GM10266 (cell line): ENCODE results near the gene ZNF280D.

ENCODE experiments used
- DNase-seq: peaks from one replicate; pipeline ENCODE4 v3.0.0; 2012; ENCODE audit errors: extremely low spot score
- TF ChIP-seq, protein P1 (sequence below): IDR thresholded peaks from 2 replicates; pipeline ENCODE4 v1.5.1; 2012; ENCODE audit warnings: mild to moderate bottlenecking, low read depth; ENCODE audit not compliant: control insufficient read depth, insufficient read depth; ENCODE audit errors: missing control alignments

ZNF280D gene

GRCh38 chr15:56587686-56588085 lies 145.6 kb downstream of the ZNF280D start:
- DNase-seq: no peak
- TF ChIP-seq, protein P1, sequence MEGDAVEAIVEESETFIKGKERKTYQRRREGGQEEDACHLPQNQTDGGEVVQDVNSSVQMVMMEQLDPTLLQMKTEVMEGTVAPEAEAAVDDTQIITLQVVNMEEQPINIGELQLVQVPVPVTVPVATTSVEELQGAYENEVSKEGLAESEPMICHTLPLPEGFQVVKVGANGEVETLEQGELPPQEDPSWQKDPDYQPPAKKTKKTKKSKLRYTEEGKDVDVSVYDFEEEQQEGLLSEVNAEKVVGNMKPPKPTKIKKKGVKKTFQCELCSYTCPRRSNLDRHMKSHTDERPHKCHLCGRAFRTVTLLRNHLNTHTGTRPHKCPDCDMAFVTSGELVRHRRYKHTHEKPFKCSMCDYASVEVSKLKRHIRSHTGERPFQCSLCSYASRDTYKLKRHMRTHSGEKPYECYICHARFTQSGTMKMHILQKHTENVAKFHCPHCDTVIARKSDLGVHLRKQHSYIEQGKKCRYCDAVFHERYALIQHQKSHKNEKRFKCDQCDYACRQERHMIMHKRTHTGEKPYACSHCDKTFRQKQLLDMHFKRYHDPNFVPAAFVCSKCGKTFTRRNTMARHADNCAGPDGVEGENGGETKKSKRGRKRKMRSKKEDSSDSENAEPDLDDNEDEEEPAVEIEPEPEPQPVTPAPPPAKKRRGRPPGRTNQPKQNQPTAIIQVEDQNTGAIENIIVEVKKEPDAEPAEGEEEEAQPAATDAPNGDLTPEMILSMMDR: no peak

DNA sequence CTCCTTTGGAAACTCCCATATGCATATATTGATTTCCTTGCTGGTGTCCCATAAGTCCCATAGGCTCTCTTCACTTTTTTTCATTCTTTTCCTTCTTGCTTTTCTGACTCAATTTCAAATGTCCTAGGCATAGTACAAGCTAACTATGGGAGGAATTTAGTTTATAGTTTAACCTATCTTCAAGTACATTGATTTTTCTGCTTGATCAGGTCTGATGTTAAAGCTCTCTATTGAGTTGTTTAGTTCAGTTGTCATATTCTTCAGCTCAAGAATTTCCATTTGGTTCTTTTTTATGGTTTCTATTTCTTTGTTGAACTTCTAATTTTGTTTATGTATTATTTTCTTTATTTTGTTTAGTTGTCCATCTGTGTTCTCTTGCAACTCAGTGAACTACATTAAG lies 147.1 kb downstream of the ZNF280D start:
- TF ChIP-seq, protein P1: no peak
- no peak for DNase-seq

DNA sequence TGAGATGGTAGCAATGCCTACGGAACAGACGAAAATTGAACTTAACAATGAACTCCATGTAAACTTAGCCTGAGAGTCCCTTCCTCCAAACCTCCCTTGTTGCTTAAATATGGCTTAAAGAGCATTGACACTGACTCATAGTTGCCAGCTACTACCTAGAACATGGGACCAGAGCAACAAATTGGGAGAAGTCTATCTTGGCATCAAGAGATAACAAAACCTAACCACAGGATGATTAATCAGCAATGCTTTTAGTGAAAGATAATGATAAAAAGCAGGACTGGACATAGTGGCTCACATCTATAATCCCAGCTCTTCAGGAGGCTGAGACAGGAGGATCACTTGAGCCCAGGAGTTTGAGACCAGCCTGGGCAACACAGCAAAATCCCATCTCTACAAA lies 150.5 kb downstream of the ZNF280D start:
- no peak for DNase-seq
- TF ChIP-seq, protein P1: no peak
